Endothelial cell (in vitro differentiated cells): ENCODE results near the gene HES3. TPM values are rescaled to one million over a fixed set of nuclear protein-coding genes. Genes with fewer than 3 reads are reported as not detected.

ENCODE experiments used
- DNase-seq: peaks from one replicate; pipeline ENCODE4 v3.0.0; 2021; ENCODE audit warnings: low spot score
- H3K27ac Mint-ChIP-seq: one replicate; pipeline ENCODE4 v1.8.0; 2021; ENCODE audit warnings: mixed read lengths, inconsistent platforms; ENCODE audit not compliant: unreplicated experiment
- H3K27me3 Mint-ChIP-seq: one replicate; pipeline ENCODE4 v1.8.0; 2021; ENCODE audit warnings: mild to moderate bottlenecking, moderate library complexity, mixed read lengths, inconsistent platforms; ENCODE audit not compliant: unreplicated experiment
- H3K36me3 Mint-ChIP-seq: one replicate; pipeline ENCODE4 v1.8.0; 2021; ENCODE audit warnings: mild to moderate bottlenecking, low read depth, mixed read lengths, inconsistent platforms; ENCODE audit not compliant: unreplicated experiment
- H3K4me1 Mint-ChIP-seq: one replicate; pipeline ENCODE4 v1.8.0; 2021; ENCODE audit warnings: mild to moderate bottlenecking, mixed read lengths, inconsistent platforms; ENCODE audit not compliant: unreplicated experiment
- H3K4me3 Mint-ChIP-seq: one replicate; pipeline ENCODE4 v1.8.0; 2021; ENCODE audit warnings: mild to moderate bottlenecking, mixed read lengths, inconsistent platforms; ENCODE audit not compliant: unreplicated experiment
- H3K9me3 Mint-ChIP-seq: one replicate; pipeline ENCODE4 v1.8.0; 2021; ENCODE audit warnings: mixed read lengths, inconsistent platforms; ENCODE audit not compliant: unreplicated experiment
- total RNA-seq: library from RNA; stranded (reverse); fragmentation: NEBNext Ultra II Directional; extraction: Animal tissue kit (Norgen Biotek cat#: 25700); gene quantifications from one replicate; pipeline ENCODE4 v1.2.1, GENCODE V29; 2021; ENCODE audit not compliant: unreplicated experiment
- TF ChIP-seq, protein P1 (sequence below): fragments of 200-600 bp; sonication (generic); IDR thresholded peaks from one replicate; pipeline ENCODE4 v1.5.0; 2021; ENCODE audit warnings: antibody characterized with exemption; ENCODE audit not compliant: unreplicated experiment

The HES3 gene
- total RNA-seq, 1 donor from 2014 or later = not detected

DNA sequence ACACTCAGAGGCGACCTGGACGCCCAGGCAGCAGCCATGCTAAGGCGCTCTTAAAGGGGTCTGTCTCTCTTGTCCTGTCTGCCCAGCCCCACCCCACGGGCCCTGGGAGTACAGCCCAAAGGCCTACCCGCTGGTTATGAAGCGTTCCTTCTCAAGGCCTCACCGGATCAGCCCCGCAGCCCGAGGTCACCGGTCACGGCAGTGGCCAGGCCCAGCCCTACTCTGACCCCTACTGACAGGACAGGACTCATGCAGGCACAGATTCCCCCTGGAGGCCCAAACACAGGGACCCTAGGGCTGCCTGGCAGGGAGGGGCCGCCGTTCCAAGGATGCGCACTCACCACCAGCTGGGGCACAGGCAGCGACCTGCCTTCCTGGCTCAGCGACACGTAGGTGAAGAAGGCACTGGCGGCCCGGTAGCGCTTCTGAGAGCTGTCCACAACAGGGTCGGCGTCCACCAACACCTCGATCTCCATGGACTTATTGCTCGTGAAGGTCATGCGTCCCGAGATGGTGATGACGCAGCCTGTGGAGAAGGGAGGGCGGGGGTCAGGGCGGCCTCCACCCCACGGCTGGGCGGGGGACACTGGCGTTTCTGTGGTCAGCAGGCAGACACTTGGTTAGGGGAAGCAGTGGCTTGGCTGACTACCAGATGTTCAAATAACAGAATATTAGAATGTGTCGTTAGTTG is 36.9 kb downstream of the HES3 start:
- no peaks in the 10 kb centered on the region for H3K4me1 Mint-ChIP-seq

DNA sequence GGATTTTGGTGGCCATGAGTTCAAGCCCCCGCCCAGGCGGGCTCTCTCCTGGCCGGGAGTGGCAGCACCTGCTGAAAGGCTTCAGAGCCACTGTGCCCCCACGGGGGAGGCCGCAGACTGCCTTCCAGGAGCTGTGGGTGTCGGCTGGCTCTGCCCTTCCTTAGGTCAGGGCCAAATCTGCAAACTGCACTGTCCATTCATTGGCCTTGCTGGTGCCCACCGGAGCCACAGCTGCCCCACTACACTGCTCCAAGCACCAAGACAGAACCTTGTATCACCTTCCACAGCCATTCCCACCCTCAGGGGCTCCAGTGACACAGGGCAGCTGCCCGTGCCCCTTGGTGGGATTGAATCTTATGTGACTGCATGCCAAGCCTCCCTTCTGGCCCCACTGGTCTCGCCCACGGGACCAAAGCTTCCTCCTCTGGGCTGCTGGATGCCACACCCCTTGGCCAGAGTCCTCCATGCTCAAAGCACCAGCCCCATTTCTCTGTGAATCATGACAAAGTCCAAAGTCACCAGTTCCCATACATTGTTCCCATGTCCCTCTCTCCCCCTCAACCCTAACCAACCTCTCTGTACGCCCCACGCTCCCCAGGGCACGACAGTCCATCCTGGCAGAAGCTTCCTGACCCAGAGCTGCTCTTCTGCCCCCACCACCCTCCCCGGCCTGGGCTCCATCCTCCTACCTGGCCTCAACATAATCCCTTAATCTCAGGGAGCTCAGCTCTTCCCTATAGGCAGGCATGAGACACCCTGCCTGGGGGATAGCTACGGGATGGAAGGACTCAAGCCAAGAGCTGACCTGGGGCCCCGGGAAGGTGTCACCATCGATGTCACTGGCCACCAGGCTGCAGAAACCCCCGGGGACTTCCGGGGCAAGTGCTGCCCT is 37.8 kb downstream of the HES3 start:
- Mint-ChIP-seq H3K4me1 (no peaks in the 10 kb centered on the region), H3K4me3 (no peak overlapping the region), H3K36me3 (peaks cover 8% of the 10 kb centered on the region), H3K9me3 (no peaks in the 10 kb centered on the region), H3K27me3 (peaks cover 6% of the 10 kb centered on the region), H3K27ac (no peak overlapping the region)
- DNase-seq = no peak
- TF ChIP-seq, protein P1, sequence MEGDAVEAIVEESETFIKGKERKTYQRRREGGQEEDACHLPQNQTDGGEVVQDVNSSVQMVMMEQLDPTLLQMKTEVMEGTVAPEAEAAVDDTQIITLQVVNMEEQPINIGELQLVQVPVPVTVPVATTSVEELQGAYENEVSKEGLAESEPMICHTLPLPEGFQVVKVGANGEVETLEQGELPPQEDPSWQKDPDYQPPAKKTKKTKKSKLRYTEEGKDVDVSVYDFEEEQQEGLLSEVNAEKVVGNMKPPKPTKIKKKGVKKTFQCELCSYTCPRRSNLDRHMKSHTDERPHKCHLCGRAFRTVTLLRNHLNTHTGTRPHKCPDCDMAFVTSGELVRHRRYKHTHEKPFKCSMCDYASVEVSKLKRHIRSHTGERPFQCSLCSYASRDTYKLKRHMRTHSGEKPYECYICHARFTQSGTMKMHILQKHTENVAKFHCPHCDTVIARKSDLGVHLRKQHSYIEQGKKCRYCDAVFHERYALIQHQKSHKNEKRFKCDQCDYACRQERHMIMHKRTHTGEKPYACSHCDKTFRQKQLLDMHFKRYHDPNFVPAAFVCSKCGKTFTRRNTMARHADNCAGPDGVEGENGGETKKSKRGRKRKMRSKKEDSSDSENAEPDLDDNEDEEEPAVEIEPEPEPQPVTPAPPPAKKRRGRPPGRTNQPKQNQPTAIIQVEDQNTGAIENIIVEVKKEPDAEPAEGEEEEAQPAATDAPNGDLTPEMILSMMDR = no peak

More for the DNA sequence above, 36.9 kb downstream of the HES3 start:
- H3K9me3 Mint-ChIP-seq = no peaks in the 10 kb centered on the region
- TF ChIP-seq, protein P1 = peak; percentile 39
- H3K4me3 Mint-ChIP-seq = no peak overlapping the region
- H3K27ac Mint-ChIP-seq = no peak overlapping the region
- H3K36me3 Mint-ChIP-seq = peaks cover 8% of the 10 kb centered on the region
- peaks cover 6% of the 10 kb centered on the region for H3K27me3 Mint-ChIP-seq
- DNase-seq = peak; percentile 51

DNA sequence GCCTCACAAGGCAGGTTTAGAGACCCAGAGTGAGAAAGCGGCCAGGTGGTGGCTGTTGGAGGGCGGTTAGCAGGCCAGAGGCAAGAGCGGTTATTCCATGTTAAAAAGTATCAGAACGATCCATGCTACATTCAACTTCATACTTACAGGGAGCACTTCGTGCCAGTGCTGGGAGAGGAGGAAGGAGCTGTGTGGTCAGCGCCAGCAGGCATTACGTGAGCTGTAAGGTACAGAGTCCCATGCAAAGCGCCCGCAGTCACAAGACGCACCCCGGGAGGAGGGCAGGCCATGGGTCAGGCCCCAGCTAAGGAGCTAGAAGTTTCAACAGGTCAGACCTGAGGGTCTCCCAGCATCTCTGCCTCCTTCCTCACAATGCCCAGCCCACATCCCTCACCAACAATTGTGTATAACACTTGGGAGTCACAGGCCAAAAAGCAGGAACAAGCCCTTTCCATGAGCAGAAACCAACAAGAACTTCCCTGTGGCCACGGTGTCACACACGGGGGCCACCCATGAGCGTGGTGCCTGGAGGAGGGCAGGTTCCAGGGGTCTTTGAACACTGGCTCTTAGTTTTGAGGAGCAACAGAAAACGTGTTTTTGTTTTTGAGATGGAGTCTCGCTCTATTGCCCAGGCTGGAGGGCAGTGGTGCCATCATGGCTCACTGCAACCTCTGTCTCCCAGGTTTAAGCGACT is 38.7 kb downstream of the HES3 start:
- Mint-ChIP-seq H3K27me3 (peaks cover 3% of the 10 kb centered on the region), H3K4me1 (no peaks in the 10 kb centered on the region), H3K9me3 (no peaks in the 10 kb centered on the region), H3K4me3 (no peak overlapping the region), H3K36me3 (peaks cover 8% of the 10 kb centered on the region), H3K27ac (no peak overlapping the region)
- DNase-seq = no peak
- TF ChIP-seq, protein P1 = no peak

DNA sequence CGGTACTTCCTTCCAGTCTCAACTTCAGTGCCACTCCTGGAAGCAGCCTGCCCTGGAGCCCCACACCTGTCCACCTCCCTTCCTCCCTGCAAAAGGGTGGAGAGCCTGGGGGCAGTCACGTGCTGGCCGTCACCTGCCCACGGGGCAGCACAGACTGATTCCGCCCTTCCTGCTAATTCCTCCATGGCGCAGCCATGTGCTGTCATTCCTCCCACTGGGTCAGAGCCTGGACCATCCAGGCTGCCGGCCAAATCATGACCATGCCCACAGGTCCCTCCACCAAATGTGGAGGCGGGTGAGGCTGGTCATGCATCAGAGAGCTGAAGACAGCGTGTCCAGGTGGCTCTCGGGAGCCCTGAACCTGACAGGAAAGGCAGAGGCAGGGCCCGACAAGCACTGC is 41.4 kb downstream of the HES3 start:
- no peak for DNase-seq
- Mint-ChIP-seq H3K9me3 (no peaks in the 10 kb centered on the region), H3K27ac (no peak overlapping the region), H3K36me3 (no peaks in the 10 kb centered on the region), H3K4me3 (no peak overlapping the region), H3K4me1 (no peaks in the 10 kb centered on the region), H3K27me3 (peaks cover 9% of the 10 kb centered on the region)
- TF ChIP-seq, protein P1 = no peak
